CD14-positive monocyte (primary cell): ENCODE results near the gene EYS. TPM values are rescaled to one million over a fixed set of nuclear protein-coding genes. Genes with fewer than 3 reads are reported as not detected.

Experiments used
- DNase-seq, 3 donors: peaks; one replicate each; pipeline ENCODE4 v3.0.0-alpha.2; 2011 to 2022
- H2AFZ ChIP-seq: 2 replicates; pipeline ENCODE4 v1.6.0; 2012; ENCODE audit warnings: mild to moderate bottlenecking, low read depth, low read length, inconsistent platforms; ENCODE audit not compliant: insufficient read depth, poor library complexity, severe bottlenecking
- H3K27ac ChIP-seq, 2 donors: 1 replicate in 1 of 2; 2 replicates in 1 of 2; pipeline ENCODE4 v1.5.1; 2012 to 2013; ENCODE audit warnings: low read length in 2 of 2, control low read depth in 1 of 2, inconsistent platforms in 1 of 2, low read depth in 1 of 2, mild to moderate bottlenecking in 1 of 2
- H3K27me3 ChIP-seq, 2 donors: one replicate each; pipeline versions ENCODE4 v1.6.0 to v1.6.1; 2011 to 2013; ENCODE audit warnings: low read length in 2 of 2; ENCODE audit not compliant: control insufficient read depth in 2 of 2, insufficient read depth in 2 of 2
- H3K36me3 ChIP-seq, 2 donors: replicated peaks in 1 of 2; 1 replicate in 1 of 2; 2 replicates in 1 of 2; pipeline versions ENCODE4 v1.5.1 to v1.6.1; 2012 to 2013; ENCODE audit warnings: low read length in 2 of 2, control low read depth in 1 of 2, inconsistent platforms in 1 of 2, mild to moderate bottlenecking in 1 of 2; ENCODE audit not compliant: insufficient read depth in 2 of 2, control insufficient read depth in 1 of 2
- H3K4me1 ChIP-seq, 2 donors: 1 replicate in 1 of 2; 2 replicates in 1 of 2; pipeline versions ENCODE4 v1.5.1 to v1.6.1; 2012 to 2013; ENCODE audit warnings: low read length in 2 of 2, control low read depth in 1 of 2, inconsistent platforms in 1 of 2, mild to moderate bottlenecking in 1 of 2, moderate library complexity in 1 of 2; ENCODE audit not compliant: insufficient read depth in 2 of 2, control insufficient read depth in 1 of 2
- H3K4me2 ChIP-seq: replicated peaks from 2 replicates; pipeline ENCODE3; 2012; ENCODE audit warnings: low read length, moderate library complexity, mild to moderate bottlenecking; ENCODE audit not compliant: poor library complexity, severe bottlenecking; ENCODE audit errors: extremely low read depth
- H3K4me3 ChIP-seq, 3 experiments: fragments of 200-600 bp in 1 of 3; sonication (generic) in 1 of 3; replicated peaks in 1 of 3; 1 replicate in 2 of 3; 2 replicates in 1 of 3; pipeline ENCODE4 v1.5.1; 2011 to 2013; ENCODE audit warnings: low read length in 3 of 3, mild to moderate bottlenecking in 3 of 3, control low read depth in 2 of 3, low read depth in 2 of 3, inconsistent platforms in 1 of 3, moderate library complexity in 1 of 3
- H3K79me2 ChIP-seq: 2 replicates; pipeline ENCODE4 v1.6.0; 2012; ENCODE audit warnings: mild to moderate bottlenecking, control low read depth, inconsistent platforms, low read length, moderate library complexity; ENCODE audit not compliant: insufficient read depth
- H3K9ac ChIP-seq: 2 replicates; pipeline ENCODE4 v1.6.0; 2017; ENCODE audit warnings: low read length, mild to moderate bottlenecking; ENCODE audit not compliant: insufficient read depth, poor library complexity, severe bottlenecking
- H3K9me3 ChIP-seq, 2 donors: replicated peaks in 1 of 2; 1 replicate in 1 of 2; 2 replicates in 1 of 2; pipeline versions ENCODE4 v1.5.1 to v1.6.1; 2012 to 2013; ENCODE audit warnings: low read length in 2 of 2, control low read depth in 1 of 2; ENCODE audit not compliant: control insufficient read depth in 1 of 2, insufficient read depth in 1 of 2
- H4K20me1 ChIP-seq: 2 replicates; pipeline ENCODE4 v1.6.0; 2012; ENCODE audit warnings: mild to moderate bottlenecking, low read length, control low read depth, moderate library complexity; ENCODE audit not compliant: insufficient read depth
- H3K27ac Mint-ChIP-seq, 7 donors: one replicate each; pipeline ENCODE4 v1.8.0; 2020; ENCODE audit warnings: mild to moderate bottlenecking in 7 of 7, mixed read lengths in 7 of 7, moderate library complexity in 6 of 7, inconsistent platforms in 2 of 7
- H3K27me3 Mint-ChIP-seq, 3 donors: one replicate each; pipeline ENCODE4 v1.8.0; 2021 to 2022; ENCODE audit warnings: low read depth in 3 of 3, mild to moderate bottlenecking in 3 of 3, mixed read lengths in 3 of 3, moderate library complexity in 3 of 3, inconsistent platforms in 1 of 3
- H3K36me3 Mint-ChIP-seq, 2 donors: one replicate each; pipeline ENCODE4 v1.8.0; 2020; ENCODE audit warnings: mixed read lengths in 2 of 2, inconsistent platforms in 1 of 2, mild to moderate bottlenecking in 1 of 2
- H3K4me1 Mint-ChIP-seq: one replicate; pipeline ENCODE4 v1.8.0; 2020; ENCODE audit warnings: mild to moderate bottlenecking, mixed read lengths
- H3K4me3 Mint-ChIP-seq, 2 donors: one replicate each; pipeline ENCODE4 v1.8.0; 2020; ENCODE audit warnings: mild to moderate bottlenecking in 2 of 2, mixed read lengths in 2 of 2, moderate library complexity in 1 of 2
- H3K9me3 Mint-ChIP-seq, 7 donors: one replicate each; pipeline ENCODE4 v1.8.0; 2020 to 2022; ENCODE audit warnings: mixed read lengths in 7 of 7, mild to moderate bottlenecking in 6 of 7, moderate library complexity in 6 of 7, inconsistent platforms in 2 of 7
- WGBS: methylation state at CpG from one replicate; pipeline ENCODE4 v1.1.5; 2013; ENCODE audit warnings: missing lambda C conversion rate; ENCODE audit not compliant: insufficient coverage; 5-methylcytosine and 5-hydroxymethylcytosine counted together
- intact Hi-C, 2 donors: fragments of 100-400 bp; cut with micrococcal nuclease; formaldehyde crosslinking; loops; one replicate each; pipeline versions ENCODE4 v1.15.0 to v1.15.1; 2023
- polyA plus RNA-seq, 3 donors: library from polyadenylated mRNA; depleted of rRNA in 1 of 3; unstranded in 2 of 3; stranded (reverse) in 1 of 3; fragments of 300-500 nt in 2 of 3; fragments of >200 nt in 1 of 3; fragmentation: Illumina TruSeq in 2 of 3; gene quantifications; 1 replicate in 2 of 3; 2 replicates in 1 of 3; pipeline ENCODE4 v1.2.3, GENCODE V29; 2012 to 2021
- TF ChIP-seq, protein P1 (sequence below): fragments of 200-600 bp; IDR thresholded peaks from one replicate; pipeline ENCODE4 v1.8.0; 2022; ENCODE audit warnings: antibody characterized with exemption, mild to moderate bottlenecking

The EYS gene
- polyA plus RNA-seq, 3 donors: 0.01 to 0.03 TPM; not detected in 1

GRCh38 chr6:64482631-64483030 lies 1224.4 kb downstream of the EYS start:
- no peak for DNase-seq
- H3K4me1 ChIP-seq: no peaks in the 10 kb centered on the region
- H3K27ac ChIP-seq: no peak overlapping the region
- no peaks in the 10 kb centered on the region for H3K36me3 Mint-ChIP-seq
- no peak overlapping the region for H2AFZ ChIP-seq
- H4K20me1 ChIP-seq: no peaks in the 10 kb centered on the region
- H3K9ac ChIP-seq: no peak overlapping the region
- TF ChIP-seq, protein P1, sequence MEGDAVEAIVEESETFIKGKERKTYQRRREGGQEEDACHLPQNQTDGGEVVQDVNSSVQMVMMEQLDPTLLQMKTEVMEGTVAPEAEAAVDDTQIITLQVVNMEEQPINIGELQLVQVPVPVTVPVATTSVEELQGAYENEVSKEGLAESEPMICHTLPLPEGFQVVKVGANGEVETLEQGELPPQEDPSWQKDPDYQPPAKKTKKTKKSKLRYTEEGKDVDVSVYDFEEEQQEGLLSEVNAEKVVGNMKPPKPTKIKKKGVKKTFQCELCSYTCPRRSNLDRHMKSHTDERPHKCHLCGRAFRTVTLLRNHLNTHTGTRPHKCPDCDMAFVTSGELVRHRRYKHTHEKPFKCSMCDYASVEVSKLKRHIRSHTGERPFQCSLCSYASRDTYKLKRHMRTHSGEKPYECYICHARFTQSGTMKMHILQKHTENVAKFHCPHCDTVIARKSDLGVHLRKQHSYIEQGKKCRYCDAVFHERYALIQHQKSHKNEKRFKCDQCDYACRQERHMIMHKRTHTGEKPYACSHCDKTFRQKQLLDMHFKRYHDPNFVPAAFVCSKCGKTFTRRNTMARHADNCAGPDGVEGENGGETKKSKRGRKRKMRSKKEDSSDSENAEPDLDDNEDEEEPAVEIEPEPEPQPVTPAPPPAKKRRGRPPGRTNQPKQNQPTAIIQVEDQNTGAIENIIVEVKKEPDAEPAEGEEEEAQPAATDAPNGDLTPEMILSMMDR: no peak
- peaks cover 3% of the 10 kb centered on the region for H3K4me1 Mint-ChIP-seq
- no peaks in the 10 kb centered on the region for H3K9me3 ChIP-seq
- H3K27me3 Mint-ChIP-seq: no peaks in the 10 kb centered on the region
- H3K4me2 ChIP-seq: no peak overlapping the region
- H3K79me2 ChIP-seq: no peaks in the 10 kb centered on the region
- H3K27me3 ChIP-seq: no peaks in the 10 kb centered on the region
- H3K27ac Mint-ChIP-seq: no peak overlapping the region
- no peak overlapping the region for H3K4me3 Mint-ChIP-seq
- WGBS: no CpG with 5 or more reads among the region's 2 CpGs
- no peaks in the 10 kb centered on the region for H3K9me3 Mint-ChIP-seq
- intact Hi-C loops: no loop called here
- no peaks in the 10 kb centered on the region for H3K36me3 ChIP-seq
- H3K4me3 ChIP-seq: no peak overlapping the region

- Histone ChIP-seq H3K4me3 (no peak overlapping the region), H3K27me3 (no peaks in the 10 kb centered on the region), H3K4me1 (no peaks in the 10 kb centered on the region), H4K20me1 (no peaks in the 10 kb centered on the region), H3K36me3 (no peaks in the 10 kb centered on the region), H3K27ac (no peak overlapping the region), H3K4me2 (no peak overlapping the region), H2AFZ (no peak overlapping the region), H3K9me3 (no peaks in the 10 kb centered on the region), H3K9ac (no peak overlapping the region), H3K79me2 (no peaks in the 10 kb centered on the region)
- TF ChIP-seq, protein P1: no peak
- Mint-ChIP-seq H3K27me3 (peaks cover 0 to 1% (median 0%) of the 10 kb centered on the region in 3 donors), H3K27ac (no peak overlapping the region), H3K9me3 (peaks cover 0 to 3% (median 0%) of the 10 kb centered on the region in 7 donors), H3K36me3 (no peaks in the 10 kb centered on the region), H3K4me3 (no peak overlapping the region), H3K4me1 (peaks cover 3% of the 10 kb centered on the region)
- DNase-seq: no peak
- intact Hi-C loops: no loop called here
- 100% methylated on average over 1 of the region's 1 CpG for WGBS
Observed at GRCh38 chr6:64479134-64479533, 1227.9 kb downstream of the EYS start.
